Upper lobe of left lung (tissue), 6 donors: ENCODE measurements around the gene MED27. TPM values are rescaled to one million over a fixed set of nuclear protein-coding genes. Genes with fewer than 3 reads are reported as not detected.

Experiments used
- ATAC-seq, 2 donors: fragments of 200-7000 bp; cut with Tn5 transposase; one replicate each; pipeline ENCODE4 v1.9.1; 2022; ENCODE audit warnings: mild to moderate bottlenecking in 2 of 2, moderate library complexity in 2 of 2; ENCODE audit not compliant: low FRiP score in 2 of 2
- DNase-seq, 2 donors: peaks; one replicate each; pipeline ENCODE4 v3.0.0-alpha.2; 2019 to 2020
- H3K27ac ChIP-seq, 4 donors: fragments of 200-600 bp; sonication (generic); one replicate each; pipeline ENCODE4 v1.5.1; 2016 to 2019
- H3K27me3 ChIP-seq, 4 donors: fragments of 200-600 bp; sonication (generic); one replicate each; pipeline ENCODE4 v1.5.1; 2017 to 2019
- H3K36me3 ChIP-seq, 4 donors: fragments of 200-600 bp; sonication (generic); one replicate each; pipeline ENCODE4 v1.5.1; 2016 to 2019
- H3K4me1 ChIP-seq, 4 donors: fragments of 200-600 bp; sonication (generic); one replicate each; pipeline ENCODE4 v1.5.1; 2018 to 2019
- H3K4me3 ChIP-seq, 4 donors: fragments of 200-600 bp; sonication (generic); one replicate each; pipeline ENCODE4 v1.5.1; 2017 to 2019; ENCODE audit warnings: mild to moderate bottlenecking in 2 of 4, moderate library complexity in 1 of 4
- H3K9me3 ChIP-seq, 4 donors: fragments of 200-600 bp; sonication (generic); one replicate each; pipeline ENCODE4 v1.5.1; 2018 to 2019
- CTCF ChIP-seq, 6 experiments: fragments of 450-650 bp in 4 of 6; fragments of 200-600 bp in 2 of 6; sonication (generic) in 2 of 6; IDR thresholded peaks; one replicate each; pipeline ENCODE4 v1.5.1; 2016 to 2019; ENCODE audit warnings: antibody characterized with exemption in 6 of 6
- EP300 ChIP-seq, 4 donors: sonication (generic); formaldehyde crosslinking; IDR thresholded peaks; one replicate each; pipeline ENCODE4 v1.5.1; 2017; ENCODE audit warnings: antibody characterized with exemption in 4 of 4, control low read depth in 2 of 4
- POLR2A ChIP-seq, 4 donors: fragments of 450-650 bp; IDR thresholded peaks; one replicate each; pipeline ENCODE4 v1.5.1; 2016 to 2017; ENCODE audit warnings: antibody characterized with exemption in 4 of 4, mild to moderate bottlenecking in 2 of 4
- POLR2AphosphoS5 ChIP-seq, 2 donors: sonication (generic); formaldehyde crosslinking; IDR thresholded peaks; one replicate each; pipeline ENCODE4 v1.5.1; 2017; ENCODE audit warnings: antibody characterized with exemption in 2 of 2
- WGBS, 2 donors: methylation state at CpG; one replicate each; pipeline ENCODE4 v1.1.5; 2017 to 2018; 5-methylcytosine and 5-hydroxymethylcytosine counted together
- total RNA-seq, 6 donors: library from RNA; depleted of rRNA in 4 of 6; stranded (reverse); fragments of >200 nt in 4 of 6; gene quantifications; one replicate each; pipeline versions ENCODE4 v1.1.0 to v1.2.1, GENCODE V29; 2016 to 2021
- donor health status: DM: no; HTN: no; CAD: no; lungs with moderate emphysema.
- donor health status: DM: no; HTN: yes; CAD: no; lungs with severe emphysema.

Gene MED27
- total RNA-seq, 6 donors from 2014 or later = 4.9 to 24.2 (median 17.1) TPM

- no peak for ATAC-seq
- no peak overlapping the region for H3K4me3 ChIP-seq
- no peaks in the 10 kb centered on the region for H3K36me3 ChIP-seq
- no peak overlapping the region for H3K27ac ChIP-seq
- WGBS, 2 donors = 96 to 100% methylated on average over 1 to 2 of the region's 2 CpGs
- H3K4me1 ChIP-seq = peaks cover 0 to 3% (median 0%) of the 10 kb centered on the region in 4 donors
- TF ChIP-seq POLR2AphosphoS5 (IDR thresholded peaks at IDR 0.05) (no peak), CTCF (IDR thresholded peaks at IDR 0.05) (no peak), POLR2A (IDR thresholded peaks at IDR 0.05) (no peak), EP300 (IDR thresholded peaks at IDR 0.05) (no peak)
- no peak for DNase-seq
- H3K9me3 ChIP-seq = no peaks in the 10 kb centered on the region
- no peaks in the 10 kb centered on the region for H3K27me3 ChIP-seq
Observed at GRCh38 chr9:132020272-132020671, 59.4 kb downstream of the MED27 start.

GRCh38 chr9:132019702-132020101 lies 60.0 kb downstream of the MED27 start:
- WGBS, 2 donors = 89 to 91% methylated on average over 7 of the region's 7 CpGs
- DNase-seq (no peak), ATAC-seq (no peak)
- TF ChIP-seq EP300 (IDR thresholded peaks at IDR 0.05) (no peak), POLR2AphosphoS5 (IDR thresholded peaks at IDR 0.05) (no peak), POLR2A (IDR thresholded peaks at IDR 0.05) (no peak), CTCF (IDR thresholded peaks at IDR 0.05) (no peak)
- Histone ChIP-seq H3K9me3 (no peaks in the 10 kb centered on the region), H3K4me3 (no peak overlapping the region), H3K36me3 (no peaks in the 10 kb centered on the region), H3K4me1 (peaks cover 0 to 3% (median 0%) of the 10 kb centered on the region in 4 donors), H3K27ac (no peak overlapping the region), H3K27me3 (no peaks in the 10 kb centered on the region)

- no peak for ATAC-seq
Observed at GRCh38 chr9:132018957-132019405, 60.7 kb downstream of the MED27 start.

GRCh38 chr9:132016456-132016855 lies 63.2 kb downstream of the MED27 start:
- TF ChIP-seq POLR2A (IDR thresholded peaks at IDR 0.05) = no peak
- no peak for TF ChIP-seq CTCF (IDR thresholded peaks at IDR 0.05)
- TF ChIP-seq POLR2AphosphoS5 (IDR thresholded peaks at IDR 0.05) = no peak
- no peak for TF ChIP-seq EP300 (IDR thresholded peaks at IDR 0.05)

More at GRCh38 chr9:132018957-132019405, 60.7 kb downstream of the MED27 start:
- TF ChIP-seq POLR2AphosphoS5 (IDR thresholded peaks at IDR 0.05) (no peak), EP300 (IDR thresholded peaks at IDR 0.05) (no peak), POLR2A (IDR thresholded peaks at IDR 0.05) (no peak), CTCF (IDR thresholded peaks at IDR 0.05) (no peak)
- H3K36me3 ChIP-seq = no peaks in the 10 kb centered on the region
- no peaks in the 10 kb centered on the region for H3K9me3 ChIP-seq
- H3K27me3 ChIP-seq = no peaks in the 10 kb centered on the region
- H3K27ac ChIP-seq = no peak overlapping the region
- 49 to 52% methylated on average over 3 of the region's 3 CpGs for WGBS, 2 donors
- H3K4me1 ChIP-seq = peaks cover 0 to 3% (median 0%) of the 10 kb centered on the region in 4 donors
- no peak overlapping the region for H3K4me3 ChIP-seq
- DNase-seq = no peak

GRCh38 chr9:132015866-132016265 lies 63.8 kb downstream of the MED27 start:
- H3K27ac ChIP-seq = no peak overlapping the region
- H3K36me3 ChIP-seq = peaks cover 0 to 2% (median 0%) of the 10 kb centered on the region in 4 donors
- ATAC-seq (no peak), DNase-seq (no peak)
- no peaks in the 10 kb centered on the region for H3K9me3 ChIP-seq
- peaks cover 0 to 3% (median 0%) of the 10 kb centered on the region in 4 donors for H3K4me1 ChIP-seq
- 94 to 99% methylated on average over 3 of the region's 3 CpGs for WGBS, 2 donors
- H3K27me3 ChIP-seq = no peaks in the 10 kb centered on the region
- TF ChIP-seq POLR2A (IDR thresholded peaks at IDR 0.05) (no peak), POLR2AphosphoS5 (IDR thresholded peaks at IDR 0.05) (no peak), EP300 (IDR thresholded peaks at IDR 0.05) (no peak), CTCF (IDR thresholded peaks at IDR 0.05) (no peak)
- H3K4me3 ChIP-seq = no peak overlapping the region

More at GRCh38 chr9:132016456-132016855, 63.2 kb downstream of the MED27 start:
- Histone ChIP-seq H3K36me3 (peaks cover 0 to 2% (median 0%) of the 10 kb centered on the region in 4 donors), H3K27ac (no peak overlapping the region), H3K9me3 (no peaks in the 10 kb centered on the region), H3K4me3 (no peak overlapping the region), H3K27me3 (no peaks in the 10 kb centered on the region), H3K4me1 (peaks cover 0 to 3% (median 0%) of the 10 kb centered on the region in 4 donors)
- WGBS, 2 donors = 85 to 88% methylated on average over 3 of the region's 3 CpGs
- ATAC-seq (no peak), DNase-seq (no peak)
